Neuronal stem cell (in vitro differentiated cells): ENCODE measurements around the gene SHROOM2.

Source experiments
- DNase-seq: peaks from one replicate; pipeline ENCODE4 v3.0.0-alpha.2; 2013; ENCODE audit warnings: low spot score
- H2AFZ ChIP-seq: one replicate; pipeline ENCODE4 v1.6.1; 2013; ENCODE audit warnings: mild to moderate bottlenecking, low read length, inconsistent platforms
- H2AK5ac ChIP-seq: 2 replicates; pipeline ENCODE4 v1.6.1; 2013; ENCODE audit warnings: low read depth, mild to moderate bottlenecking, inconsistent platforms, low read length, moderate library complexity, mixed read lengths
- H2BK120ac ChIP-seq: 2 replicates; pipeline ENCODE4 v1.6.1; 2013; ENCODE audit warnings: low read depth, mild to moderate bottlenecking, inconsistent platforms, low read length, moderate library complexity, mixed read lengths
- H2BK12ac ChIP-seq: one replicate; pipeline ENCODE4 v1.6.1; 2013; ENCODE audit warnings: low read length, inconsistent platforms
- H2BK15ac ChIP-seq: 2 replicates; pipeline ENCODE4 v1.6.1; 2013; ENCODE audit warnings: mild to moderate bottlenecking, low read length, inconsistent platforms, mixed read lengths
- H2BK5ac ChIP-seq: one replicate; pipeline ENCODE4 v1.6.1; 2013; ENCODE audit warnings: inconsistent platforms, mild to moderate bottlenecking, low read length, moderate library complexity
- H3K14ac ChIP-seq: one replicate; pipeline ENCODE4 v1.6.1; 2013; ENCODE audit warnings: low read length, inconsistent platforms
- H3K18ac ChIP-seq: 2 replicates; pipeline ENCODE4 v1.6.1; 2013; ENCODE audit warnings: low read length, inconsistent platforms
- H3K23ac ChIP-seq: 2 replicates; pipeline ENCODE4 v1.6.1; 2013; ENCODE audit warnings: low read depth, mild to moderate bottlenecking, mixed read lengths, low read length, inconsistent platforms; ENCODE audit not compliant: poor library complexity
- H3K27ac ChIP-seq: replicated peaks from 3 replicates; pipeline ENCODE4 v1.5.1; 2013; ENCODE audit warnings: low read length, inconsistent platforms
- H3K27me3 ChIP-seq, 3 experiments: 2 replicates each; pipeline ENCODE4 v1.6.1; 2013; ENCODE audit warnings: low read length in 3 of 3, mild to moderate bottlenecking in 2 of 3, inconsistent platforms in 1 of 3, low read depth in 1 of 3, mixed read lengths in 1 of 3, moderate library complexity in 1 of 3; ENCODE audit not compliant: control insufficient read depth in 3 of 3, insufficient read depth in 3 of 3
- H3K36me3 ChIP-seq, 2 donors: replicated peaks in 1 of 2; 2 replicates each; pipeline ENCODE4 v1.6.1; 2013; ENCODE audit warnings: low read length in 2 of 2; ENCODE audit not compliant: control insufficient read depth in 2 of 2, insufficient read depth in 2 of 2
- H3K4ac ChIP-seq: 2 replicates; pipeline ENCODE4 v1.6.1; 2013; ENCODE audit warnings: inconsistent platforms, mild to moderate bottlenecking, low read length, moderate library complexity
- H3K4me1 ChIP-seq, 2 donors: 1 replicate in 1 of 2; 2 replicates in 1 of 2; pipeline ENCODE4 v1.6.1; 2013; ENCODE audit warnings: low read length in 2 of 2, low read depth in 1 of 2; ENCODE audit not compliant: control insufficient read depth in 2 of 2, insufficient read depth in 1 of 2
- H3K4me2 ChIP-seq: one replicate; pipeline ENCODE4 v1.6.1; 2013; ENCODE audit warnings: mild to moderate bottlenecking, low read length, inconsistent platforms; ENCODE audit not compliant: insufficient read depth, poor library complexity, severe bottlenecking
- H3K4me3 ChIP-seq, 2 donors: 2 replicates each; pipeline ENCODE4 v1.5.1; 2013; ENCODE audit warnings: low read length in 2 of 2, mild to moderate bottlenecking in 2 of 2, inconsistent platforms in 1 of 2, moderate library complexity in 1 of 2
- H3K79me1 ChIP-seq: one replicate; pipeline ENCODE4 v1.6.1; 2013; ENCODE audit warnings: low read depth, mild to moderate bottlenecking, inconsistent platforms, low read length, moderate library complexity
- H3K9ac ChIP-seq: one replicate; pipeline ENCODE4 v1.6.1; 2013; ENCODE audit warnings: mild to moderate bottlenecking, low read depth, low read length, inconsistent platforms; ENCODE audit not compliant: poor library complexity
- H3K9me3 ChIP-seq, 2 donors: replicated peaks in 1 of 2; 2 replicates each; pipeline versions ENCODE3 to v1.6.1; 2013; ENCODE audit warnings: low read length in 2 of 2, mild to moderate bottlenecking in 2 of 2, inconsistent platforms in 1 of 2, low read depth in 1 of 2, mixed read lengths in 1 of 2, moderate library complexity in 1 of 2; ENCODE audit not compliant: control insufficient read depth in 2 of 2, insufficient read depth in 1 of 2
- H4K8ac ChIP-seq: one replicate; pipeline ENCODE4 v1.6.1; 2013; ENCODE audit warnings: low read depth, mild to moderate bottlenecking, inconsistent platforms, low read length, moderate library complexity
- H4K91ac ChIP-seq: one replicate; pipeline ENCODE4 v1.6.1; 2013; ENCODE audit warnings: low read length, low read depth, mild to moderate bottlenecking, inconsistent platforms; ENCODE audit not compliant: poor library complexity
- WGBS, 2 donors: extraction: QIAGEN DNeasy Blood & Tissue Kit; methylation state at CpG; one replicate each; pipeline ENCODE4 v1.1.7; 2013; ENCODE audit warnings: missing lambda C conversion rate in 2 of 2, mixed read lengths in 1 of 2; ENCODE audit not compliant: insufficient read length in 2 of 2, insufficient replicate concordance in 1 of 2; ENCODE audit errors: extremely low coverage in 2 of 2; 5-methylcytosine and 5-hydroxymethylcytosine counted together

The SHROOM2 gene

DNA sequence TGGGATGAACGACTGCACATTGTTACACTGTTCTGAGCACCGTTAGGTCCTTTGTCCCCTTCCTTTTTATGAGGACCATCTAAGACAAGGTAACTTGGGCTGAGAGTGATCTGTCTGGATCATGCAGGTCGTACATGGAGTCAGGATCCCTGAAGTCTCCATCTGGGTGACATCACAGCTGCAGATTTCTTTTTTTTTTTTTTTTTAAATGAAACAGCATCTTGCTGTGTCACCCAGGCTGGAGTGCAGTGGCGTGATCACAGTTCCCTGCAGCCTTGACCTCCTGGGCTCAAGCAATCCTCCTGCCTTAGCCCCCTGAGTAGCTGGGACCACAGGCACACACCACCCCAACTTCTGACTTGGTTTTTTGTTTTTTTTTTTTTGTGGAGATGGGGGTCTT lies 16.5 kb downstream of the SHROOM2 start:
- H4K91ac ChIP-seq = no peak overlapping the region
- no peak overlapping the region for H3K9ac ChIP-seq

DNA sequence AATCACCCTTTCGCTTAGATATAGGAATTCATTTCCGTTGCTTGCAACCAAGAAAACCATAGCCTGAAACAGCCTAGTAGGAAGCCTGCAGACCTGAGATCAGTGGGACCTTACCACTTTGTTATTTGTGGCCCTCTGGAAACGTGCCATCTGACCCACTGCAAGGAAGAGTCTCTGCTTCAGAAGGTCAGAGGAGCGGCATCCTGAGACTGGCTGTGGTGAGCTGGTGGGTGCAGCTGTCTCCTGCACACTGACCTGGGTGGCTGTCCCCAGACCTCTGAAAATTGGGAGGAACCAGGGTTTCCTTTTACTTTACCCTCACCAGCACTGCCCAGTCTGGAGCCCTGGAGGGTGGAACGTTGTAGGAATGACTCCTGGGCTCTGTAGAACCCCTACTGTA lies 18.2 kb downstream of the SHROOM2 start:
- Histone ChIP-seq H2AK5ac (no peak overlapping the region), H3K27me3 (no peaks in the 10 kb centered on the region), H3K4me3 (no peak overlapping the region), H2BK12ac (no peak overlapping the region), H3K36me3 (no peaks in the 10 kb centered on the region), H3K27ac (no peak overlapping the region), H4K8ac (no peak overlapping the region), H3K4me1 (no peaks in the 10 kb centered on the region), H3K9ac (no peak overlapping the region), H2BK120ac (no peak overlapping the region), H3K9me3 (peaks cover 2 to 6% of the 10 kb centered on the region in 2 donors), H3K4me2 (no peak overlapping the region), H3K14ac (no peak overlapping the region), H3K18ac (no peak overlapping the region), H3K79me1 (peaks cover 1% of the 10 kb centered on the region), H2BK15ac (no peak overlapping the region), H2BK5ac (no peak overlapping the region), H3K4ac (no peak overlapping the region), H3K23ac (no peak overlapping the region), H4K91ac (no peak overlapping the region), H2AFZ (no peak overlapping the region)
- no CpG with 5 or more reads among the region's 5 CpGs for WGBS, 2 donors
- DNase-seq = no peak

More for the DNA sequence above, 16.5 kb downstream of the SHROOM2 start:
- Histone ChIP-seq H3K27me3 (no peaks in the 10 kb centered on the region), H3K9me3 (peaks cover 2 to 6% of the 10 kb centered on the region in 2 donors), H3K14ac (no peak overlapping the region), H2BK12ac (no peak overlapping the region), H3K79me1 (peaks cover 1% of the 10 kb centered on the region), H3K23ac (no peak overlapping the region), H3K4me1 (peaks cover 0 to 2% of the 10 kb centered on the region in 2 donors), H2BK5ac (no peak overlapping the region), H3K4ac (no peak overlapping the region), H3K27ac (no peak overlapping the region), H3K36me3 (no peaks in the 10 kb centered on the region), H3K4me3 (no peak overlapping the region), H3K4me2 (no peak overlapping the region), H2BK15ac (no peak overlapping the region), H2AK5ac (no peak overlapping the region), H4K8ac (no peak overlapping the region), H2BK120ac (no peak overlapping the region), H2AFZ (no peak overlapping the region), H3K18ac (no peak overlapping the region)
- WGBS, 2 donors = no CpG with 5 or more reads among the region's 4 CpGs
- no peak for DNase-seq

DNA sequence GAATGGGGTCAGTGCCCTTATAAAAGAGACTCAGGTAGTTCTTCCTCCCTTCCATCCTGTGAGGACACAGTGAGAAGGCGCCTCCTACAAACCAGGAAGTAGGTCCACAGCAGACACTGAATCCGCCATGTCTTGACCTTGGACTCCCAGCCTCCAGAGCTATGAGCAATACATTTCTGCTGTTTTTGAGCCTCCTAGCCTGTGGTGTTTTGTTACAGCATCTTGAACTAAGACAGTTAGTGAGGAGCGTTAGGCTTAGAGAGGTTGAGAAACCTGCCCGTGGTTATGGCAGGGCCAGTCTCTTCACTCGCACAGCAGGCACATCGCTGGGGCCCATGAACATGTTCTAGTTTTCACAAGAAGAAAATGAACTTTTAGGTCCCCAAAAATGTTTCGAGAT lies 19.7 kb downstream of the SHROOM2 start:
- Histone ChIP-seq H2BK12ac (no peak overlapping the region), H2BK120ac (no peak overlapping the region), H2BK15ac (no peak overlapping the region), H2AK5ac (no peak overlapping the region), H4K91ac (no peak overlapping the region), H3K9ac (no peak overlapping the region), H3K18ac (no peak overlapping the region), H3K36me3 (no peaks in the 10 kb centered on the region), H3K27me3 (no peaks in the 10 kb centered on the region), H3K23ac (no peak overlapping the region), H3K79me1 (peaks cover 1% of the 10 kb centered on the region), H2BK5ac (no peak overlapping the region), H3K4ac (no peak overlapping the region), H3K4me1 (no peaks in the 10 kb centered on the region), H2AFZ (no peak overlapping the region), H3K27ac (no peak overlapping the region), H3K4me2 (no peak overlapping the region), H3K9me3 (no peaks in the 10 kb centered on the region), H3K4me3 (no peak overlapping the region), H3K14ac (no peak overlapping the region), H4K8ac (no peak overlapping the region)
- no CpG with 5 or more reads among the region's 7 CpGs for WGBS, 2 donors
- DNase-seq = no peak

DNA sequence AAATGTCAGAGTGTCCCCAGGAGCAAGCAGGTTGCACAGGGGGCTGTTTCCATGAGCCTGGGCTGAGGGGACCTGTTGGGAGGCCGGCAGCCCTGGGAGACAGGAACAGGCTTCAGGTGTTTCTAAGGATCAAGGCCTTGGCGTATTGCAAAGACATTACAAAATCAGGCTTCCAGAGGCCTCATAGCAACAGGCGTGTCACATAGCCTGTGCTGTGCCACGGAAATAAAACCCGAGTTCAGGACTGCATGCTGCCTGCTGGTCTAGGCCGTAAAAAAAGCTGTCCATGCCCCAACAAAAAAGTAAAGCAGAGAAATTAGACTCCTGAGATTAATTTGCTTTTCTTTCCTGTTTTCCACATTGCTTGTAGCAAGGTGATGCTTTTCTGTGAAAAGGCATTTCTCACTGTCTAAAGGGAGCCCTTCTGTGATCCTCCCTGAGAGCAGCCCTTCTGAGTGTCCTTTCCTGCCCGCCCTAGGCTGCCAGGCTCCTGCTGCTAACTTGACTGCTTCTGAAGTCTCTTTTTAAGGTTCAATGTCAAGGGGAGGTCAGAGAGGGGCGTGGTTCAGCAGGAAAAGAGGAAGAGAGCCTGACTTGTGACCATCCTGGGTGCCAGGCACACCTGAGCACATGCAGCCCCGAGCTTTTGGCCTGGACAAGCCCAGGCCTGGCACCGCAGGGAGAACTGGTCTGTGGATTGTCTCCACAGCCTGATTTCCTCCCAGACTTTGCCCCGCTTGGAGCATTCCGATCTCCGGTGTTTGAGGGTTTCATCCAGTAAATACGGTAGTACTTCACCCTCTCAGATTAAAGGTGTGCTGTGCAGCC lies 21.3 kb downstream of the SHROOM2 start:
- no peak overlapping the region for H3K18ac ChIP-seq
- no peak overlapping the region for H3K4me2 ChIP-seq
- no peak overlapping the region for H2BK120ac ChIP-seq
- H3K14ac ChIP-seq = no peak overlapping the region
- no peak overlapping the region for H2BK15ac ChIP-seq
- H2AFZ ChIP-seq = no peak overlapping the region
- H3K4me1 ChIP-seq = no peaks in the 10 kb centered on the region
- H3K79me1 ChIP-seq = peaks cover 1% of the 10 kb centered on the region
- no peak overlapping the region for H2BK5ac ChIP-seq
- H4K8ac ChIP-seq = no peak overlapping the region
- no peak overlapping the region for H2BK12ac ChIP-seq
- no peak overlapping the region for H4K91ac ChIP-seq
- no peaks in the 10 kb centered on the region for H3K9me3 ChIP-seq
- no peak overlapping the region for H3K23ac ChIP-seq
- no peak overlapping the region for H3K4ac ChIP-seq
- H3K9ac ChIP-seq = no peak overlapping the region
- WGBS, 2 donors = no CpG with 5 or more reads among the region's 14 CpGs
- no peak overlapping the region for H3K27ac ChIP-seq
- no peak overlapping the region for H2AK5ac ChIP-seq
- no peaks in the 10 kb centered on the region for H3K27me3 ChIP-seq
- no peaks in the 10 kb centered on the region for H3K36me3 ChIP-seq
- H3K4me3 ChIP-seq = no peak overlapping the region
- no peak for DNase-seq
